ENCODE results near the gene MUC5B.

DNA sequence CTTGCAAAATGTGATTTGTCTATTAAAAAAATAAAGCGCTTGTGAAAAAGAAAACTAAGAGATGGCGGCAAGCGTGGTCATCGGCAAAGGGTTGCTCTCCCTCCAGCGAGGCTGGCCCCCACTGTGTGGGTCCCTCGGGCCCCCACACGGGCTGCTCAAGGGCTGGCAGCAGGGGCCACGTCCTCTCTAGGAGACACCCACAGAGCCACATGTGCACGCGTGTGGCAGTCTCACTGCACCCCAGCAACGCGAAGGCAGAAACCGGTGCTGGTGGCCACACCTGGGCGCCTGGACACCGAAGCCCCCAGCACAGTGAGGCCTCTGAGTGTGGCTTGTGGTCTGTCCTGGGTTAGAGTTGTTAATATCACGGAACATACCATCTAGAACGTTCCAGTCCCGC, 52.2 kb downstream of the MUC5B start:
- TF ChIP-seq TAF1 (IDR thresholded peaks at IDR 0.05; ENCODE audit: borderline replicate concordance, insufficient read depth, low read length) (no peak), POLR2AphosphoS5 (IDR thresholded peaks at IDR 0.05; ENCODE audit: low read depth, low read length) (no peak)
